ENCODE results near the gene CDK11A.
"Not testable (repeated sequence)": the region's sequence is repeated elsewhere in the genome, so short reads cannot be mapped to it uniquely, and the experiment has no call there.

Gene CDK11A

GRCh38 chr1:1662392-1662791 is 61.8 kb downstream of the CDK11A start:
- not testable (repeated sequence) for DNase-seq

- peak; percentile 93 for DNase-seq
Observed at GRCh38 chr1:1658583-1659549, 65.3 kb downstream of the CDK11A start, which contains the start of gene CDK11B. TSS of gene CDK11B (minus strand) at chr1:1659004. CDS start at chr1:1657485, 1,519 bp downstream.
